DND-41 (cell line): ENCODE results near the gene SOST.

Experiments used
- ATAC-seq: fragments of 200-7000 bp; cut with Tn5 transposase; 3 replicates; pipeline ENCODE4 v1.9.1; 2021; ENCODE audit warnings: low read depth; ENCODE audit not compliant: insufficient read depth
- DNase-seq: peaks from one replicate; pipeline ENCODE4 v3.0.0-alpha.2; 2020
- H2AFZ ChIP-seq: 2 replicates; pipeline ENCODE4 v1.6.0; 2012; ENCODE audit warnings: low read depth, low read length
- H3K27ac ChIP-seq: 2 replicates; pipeline ENCODE4 v1.5.1; 2012; ENCODE audit warnings: low read length, inconsistent platforms
- H3K27me3 ChIP-seq: fragments of 200-600 bp; sonication (generic); 2 replicates; pipeline ENCODE4 v1.6.0; 2012; ENCODE audit warnings: low read length, mild to moderate bottlenecking, inconsistent platforms; ENCODE audit not compliant: insufficient read depth, poor library complexity
- H3K36me3 ChIP-seq: 2 replicates; pipeline ENCODE4 v1.5.1; 2012; ENCODE audit warnings: low read length, inconsistent platforms; ENCODE audit not compliant: insufficient read depth
- H3K4me1 ChIP-seq: 2 replicates; pipeline ENCODE4 v1.5.1; 2012; ENCODE audit warnings: mild to moderate bottlenecking, low read length; ENCODE audit not compliant: insufficient read depth
- H3K4me2 ChIP-seq: 2 replicates; pipeline ENCODE4 v1.6.0; 2012; ENCODE audit warnings: mild to moderate bottlenecking, moderate library complexity, low read length, inconsistent platforms; ENCODE audit not compliant: insufficient read depth
- H3K4me3 ChIP-seq, 2 experiments: fragments of 200-600 bp in 1 of 2; shearing (Covaris generic) in 1 of 2; 2 replicates each; pipeline ENCODE4 v1.5.1; 2012 to 2016; ENCODE audit warnings: inconsistent platforms in 2 of 2, low read length in 2 of 2, mild to moderate bottlenecking in 2 of 2, low read depth in 1 of 2, moderate library complexity in 1 of 2
- H3K79me2 ChIP-seq: 2 replicates; pipeline ENCODE4 v1.6.0; 2012; ENCODE audit warnings: low read length, inconsistent platforms; ENCODE audit not compliant: insufficient read depth
- H3K9ac ChIP-seq: 2 replicates; pipeline ENCODE4 v1.6.0; 2012; ENCODE audit warnings: low read depth, mild to moderate bottlenecking, inconsistent platforms, low read length, moderate library complexity
- H3K9me3 ChIP-seq: 2 replicates; pipeline ENCODE4 v1.5.1; 2012; ENCODE audit warnings: low read length, moderate library complexity, mild to moderate bottlenecking, inconsistent platforms; ENCODE audit not compliant: insufficient read depth, severe bottlenecking
- H4K20me1 ChIP-seq: 2 replicates; pipeline ENCODE4 v1.6.0; 2012; ENCODE audit warnings: low read length; ENCODE audit not compliant: insufficient read depth
- EZH2 ChIP-seq: IDR thresholded peaks from 3 replicates; pipeline ENCODE4 v1.6.1; 2012; ENCODE audit warnings: borderline replicate concordance, low read depth, mild to moderate bottlenecking, moderate library complexity, low read length, inconsistent platforms; ENCODE audit not compliant: severe bottlenecking
- TF ChIP-seq, protein P1 (sequence below): IDR thresholded peaks from 2 replicates; pipeline ENCODE4 v1.5.1; 2012; ENCODE audit warnings: borderline replicate concordance, low read length, moderate library complexity, mild to moderate bottlenecking; ENCODE audit not compliant: poor library complexity, severe bottlenecking; ENCODE audit errors: extremely low read depth

The SOST gene

GRCh38 chr17:43766413-43767052 lies 7.9 kb upstream of the SOST start:
- Histone ChIP-seq H3K27ac (no peak overlapping the region), H3K4me3 (no peak overlapping the region), H3K79me2 (no peaks in the 10 kb centered on the region), H3K27me3 (peaks cover 4% of the 10 kb centered on the region), H3K4me2 (no peak overlapping the region), H3K9me3 (no peaks in the 10 kb centered on the region), H3K4me1 (no peaks in the 10 kb centered on the region), H3K9ac (no peak overlapping the region), H2AFZ (no peak overlapping the region), H3K36me3 (no peaks in the 10 kb centered on the region), H4K20me1 (no peaks in the 10 kb centered on the region)
- no peak for ATAC-seq
- peak; percentile 40 for DNase-seq
- no peak for TF ChIP-seq EZH2
- TF ChIP-seq, protein P1, sequence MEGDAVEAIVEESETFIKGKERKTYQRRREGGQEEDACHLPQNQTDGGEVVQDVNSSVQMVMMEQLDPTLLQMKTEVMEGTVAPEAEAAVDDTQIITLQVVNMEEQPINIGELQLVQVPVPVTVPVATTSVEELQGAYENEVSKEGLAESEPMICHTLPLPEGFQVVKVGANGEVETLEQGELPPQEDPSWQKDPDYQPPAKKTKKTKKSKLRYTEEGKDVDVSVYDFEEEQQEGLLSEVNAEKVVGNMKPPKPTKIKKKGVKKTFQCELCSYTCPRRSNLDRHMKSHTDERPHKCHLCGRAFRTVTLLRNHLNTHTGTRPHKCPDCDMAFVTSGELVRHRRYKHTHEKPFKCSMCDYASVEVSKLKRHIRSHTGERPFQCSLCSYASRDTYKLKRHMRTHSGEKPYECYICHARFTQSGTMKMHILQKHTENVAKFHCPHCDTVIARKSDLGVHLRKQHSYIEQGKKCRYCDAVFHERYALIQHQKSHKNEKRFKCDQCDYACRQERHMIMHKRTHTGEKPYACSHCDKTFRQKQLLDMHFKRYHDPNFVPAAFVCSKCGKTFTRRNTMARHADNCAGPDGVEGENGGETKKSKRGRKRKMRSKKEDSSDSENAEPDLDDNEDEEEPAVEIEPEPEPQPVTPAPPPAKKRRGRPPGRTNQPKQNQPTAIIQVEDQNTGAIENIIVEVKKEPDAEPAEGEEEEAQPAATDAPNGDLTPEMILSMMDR, result peak; percentile 85

DNA sequence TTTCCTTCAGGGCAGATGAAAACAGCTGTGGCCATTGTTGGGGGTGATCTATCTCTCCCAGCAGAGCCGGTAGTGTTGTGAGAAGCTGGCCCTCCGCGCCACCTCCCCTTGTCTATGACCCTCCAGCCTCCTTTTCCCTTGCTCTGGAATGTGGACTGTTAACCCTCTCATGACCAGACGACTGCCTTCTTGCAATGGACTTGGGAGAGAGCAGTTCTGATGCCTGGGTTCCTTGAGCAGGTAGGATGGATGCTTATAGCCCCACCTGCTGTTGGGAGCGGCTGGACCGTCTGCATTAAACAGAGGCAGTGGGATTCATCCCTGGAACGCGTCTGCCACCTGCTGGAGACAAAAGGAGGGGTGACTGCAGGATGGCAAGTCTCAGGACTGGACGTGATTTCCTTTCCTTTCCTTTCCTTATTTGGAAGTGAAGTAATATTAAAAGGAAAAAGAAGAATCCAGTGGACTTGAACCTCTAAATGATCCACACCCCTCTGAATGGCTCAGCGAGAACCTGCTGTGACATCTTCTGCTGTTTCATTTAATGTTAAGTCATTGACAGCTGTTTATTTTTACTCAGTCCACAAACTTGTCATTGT lies 1.8 kb upstream of the SOST start:
- no peaks in the 10 kb centered on the region for H3K79me2 ChIP-seq
- ATAC-seq (peak; percentile 94), DNase-seq (peak; percentile 87)
- no peak overlapping the region for H3K27ac ChIP-seq
- H3K27me3 ChIP-seq, result no peaks in the 10 kb centered on the region
- H4K20me1 ChIP-seq, result no peaks in the 10 kb centered on the region
- TF ChIP-seq, protein P1, result peak; percentile 100
- no peak for TF ChIP-seq EZH2
- H3K9ac ChIP-seq, result no peak overlapping the region
- H3K4me3 ChIP-seq, result no peak overlapping the region
- H3K4me2 ChIP-seq, result no peak overlapping the region
- no peaks in the 10 kb centered on the region for H3K36me3 ChIP-seq
- no peaks in the 10 kb centered on the region for H3K9me3 ChIP-seq
- H3K4me1 ChIP-seq, result no peaks in the 10 kb centered on the region
- H2AFZ ChIP-seq, result no peak overlapping the region

DNA sequence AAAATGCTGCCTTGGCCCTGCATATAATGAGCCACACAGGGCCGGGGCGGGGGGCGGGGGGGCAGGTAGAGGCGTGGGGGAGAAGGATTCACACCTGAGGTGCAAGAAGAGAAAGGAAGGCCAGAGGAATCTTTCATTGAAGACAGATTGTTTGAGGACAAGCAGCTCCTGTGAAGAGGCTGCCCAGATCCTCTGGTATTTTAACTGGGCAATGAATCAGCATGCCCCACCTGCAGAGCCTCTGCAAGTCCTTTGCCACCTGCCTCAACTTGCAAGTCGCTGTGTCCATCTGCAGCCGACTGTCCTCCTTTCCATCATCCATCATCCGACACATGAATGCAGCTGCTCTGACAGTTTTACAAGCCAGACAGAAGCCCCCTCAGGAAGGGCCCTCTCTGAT lies 1.2 kb upstream of the SOST start:
- DNase-seq (no peak), ATAC-seq (no peak)
- Histone ChIP-seq H3K9ac (no peak overlapping the region), H3K4me3 (no peak overlapping the region), H3K27me3 (no peaks in the 10 kb centered on the region), H3K4me2 (no peak overlapping the region), H3K9me3 (no peaks in the 10 kb centered on the region), H3K36me3 (no peaks in the 10 kb centered on the region), H3K79me2 (no peaks in the 10 kb centered on the region), H3K4me1 (no peaks in the 10 kb centered on the region), H3K27ac (no peak overlapping the region), H4K20me1 (no peaks in the 10 kb centered on the region), H2AFZ (no peak overlapping the region)
- no peak for TF ChIP-seq EZH2
- TF ChIP-seq, protein P1, result no peak
